HepG2 (cell line): ENCODE data around the gene BAHD1. TPM values are rescaled to one million over a fixed set of nuclear protein-coding genes. Genes with fewer than 3 reads are reported as not detected.

ENCODE experiments used
- ATF1 ChIP-seq: IDR thresholded peaks from 2 replicates; pipeline ENCODE4 v1.6.1; 2016; ENCODE audit warnings: mild to moderate bottlenecking, control low read depth
- CSRNP1 ChIP-seq: sonication (generic); formaldehyde crosslinking; IDR thresholded peaks from 2 replicates; pipeline ENCODE4 v1.8.1; 2023; ENCODE audit warnings: mild to moderate bottlenecking, missing genetic modification reagents
- EP300 ChIP-seq, 3 experiments: sonication (generic) in 1 of 3; formaldehyde crosslinking in 1 of 3; IDR thresholded peaks; 2 replicates each; pipeline versions ENCODE4 v1.5.1 to v1.6.1; 2011 to 2020; ENCODE audit warnings: low read depth in 2 of 3, low read length in 2 of 3, borderline replicate concordance in 1 of 3, improper control_type of control experiment in 1 of 3, mild to moderate bottlenecking in 1 of 3, missing genetic modification reagents in 1 of 3, moderate library complexity in 1 of 3
- ETV5 ChIP-seq: IDR thresholded peaks from 2 replicates; pipeline ENCODE4 v1.6.1; 2018; ENCODE audit warnings: missing biosample characterization, missing genetic modification reagents, inconsistent platforms, borderline replicate concordance
- FOXJ3 ChIP-seq: sonication (generic); formaldehyde crosslinking; IDR thresholded peaks from 2 replicates; pipeline ENCODE4 v1.4.0; 2020; ENCODE audit warnings: missing genetic modification reagents, mild to moderate bottlenecking, borderline replicate concordance
- HNRNPLL ChIP-seq: fragments of 200-400 bp; formaldehyde crosslinking; IDR thresholded peaks from 2 replicates; pipeline ENCODE4 v1.6.1; 2017; ENCODE audit warnings: mild to moderate bottlenecking, low read depth, low read length; ENCODE audit not compliant: poor library complexity, severe bottlenecking
- HOXA7 ChIP-seq: sonication (generic); formaldehyde crosslinking; IDR thresholded peaks from 2 replicates; pipeline ENCODE4 v1.8.1; 2022; ENCODE audit warnings: mild to moderate bottlenecking, missing genetic modification reagents, moderate library complexity
- JUND ChIP-seq: sonication (generic); formaldehyde crosslinking; IDR thresholded peaks from 2 replicates; pipeline ENCODE4 v1.8.0; 2022; ENCODE audit warnings: mild to moderate bottlenecking, missing genetic modification reagents
- NR2F6 ChIP-seq, 2 experiments: IDR thresholded peaks; 2 replicates each; pipeline ENCODE4 v1.6.1; 2016; ENCODE audit warnings: antibody characterized with exemption in 1 of 2, mild to moderate bottlenecking in 1 of 2
- PAF1 ChIP-seq: IDR thresholded peaks from 2 replicates; pipeline ENCODE4 v1.6.1; 2016; ENCODE audit warnings: missing genetic modification reagents, missing compliant biosample characterization
- PHF20 ChIP-seq: sonication (generic); formaldehyde crosslinking; IDR thresholded peaks from 2 replicates; pipeline ENCODE4 v1.5.0; 2020; ENCODE audit warnings: mild to moderate bottlenecking, missing genetic modification reagents
- RARA ChIP-seq: IDR thresholded peaks from 2 replicates; pipeline ENCODE4 v1.6.1; 2016; ENCODE audit warnings: missing genetic modification reagents, missing compliant biosample characterization
- RBM22 ChIP-seq: fragments of 200-400 bp; formaldehyde crosslinking; optimal IDR thresholded peaks from 2 replicates; pipeline ENCODE3; 2017; ENCODE audit warnings: mild to moderate bottlenecking, low read length, moderate library complexity
- SMYD3 ChIP-seq: sonication (generic); formaldehyde crosslinking; IDR thresholded peaks from 2 replicates; pipeline ENCODE4 v1.8.1; 2023; ENCODE audit warnings: mild to moderate bottlenecking, missing genetic modification reagents
- SOX5 ChIP-seq: IDR thresholded peaks from 2 replicates; pipeline ENCODE4 v1.6.1; 2016; ENCODE audit warnings: borderline replicate concordance
- STAT6 ChIP-seq: sonication (generic); formaldehyde crosslinking; IDR thresholded peaks from 2 replicates; pipeline ENCODE4 v1.4.0; 2020; ENCODE audit warnings: missing genetic modification reagents, mild to moderate bottlenecking, borderline replicate concordance
- ZNF275 ChIP-seq: sonication (generic); formaldehyde crosslinking; IDR thresholded peaks from 2 replicates; pipeline ENCODE4 v1.8.0; 2022; ENCODE audit warnings: missing genetic modification reagents, mild to moderate bottlenecking, inconsistent platforms, borderline replicate concordance
- ZNF326 ChIP-seq: sonication (generic); formaldehyde crosslinking; IDR thresholded peaks from 2 replicates; pipeline ENCODE4 v1.4.0; 2020; ENCODE audit warnings: missing genetic modification reagents, borderline replicate concordance
- ZNF354B ChIP-seq: sonication (generic); formaldehyde crosslinking; IDR thresholded peaks from 2 replicates; pipeline ENCODE4 v1.8.0; 2022; ENCODE audit warnings: mild to moderate bottlenecking, missing genetic modification reagents
- ZNF484 ChIP-seq: sonication (generic); formaldehyde crosslinking; IDR thresholded peaks from 2 replicates; pipeline ENCODE4 v1.5.1; 2020; ENCODE audit warnings: mild to moderate bottlenecking, low read depth, missing genetic modification reagents, borderline replicate concordance
- ZNF546 ChIP-seq: sonication (generic); formaldehyde crosslinking; conservative IDR thresholded peaks from 2 replicates; pipeline ENCODE4 v1.8.1; 2023; ENCODE audit warnings: mild to moderate bottlenecking, missing genetic modification reagents
- ZNF614 ChIP-seq: IDR thresholded peaks from 2 replicates; pipeline ENCODE4 v1.6.1; 2018; ENCODE audit warnings: missing biosample characterization, missing genetic modification reagents, inconsistent platforms, borderline replicate concordance
- ZNF747 ChIP-seq: sonication (generic); formaldehyde crosslinking; IDR thresholded peaks from 2 replicates; pipeline ENCODE4 v1.8.1; 2023; ENCODE audit warnings: missing genetic modification reagents, mild to moderate bottlenecking, borderline replicate concordance
- polyA plus RNA-seq, 8 experiments: library from polyadenylated mRNA; depleted of rRNA in 3 of 8; stranded (reverse) in 7 of 8; unstranded in 1 of 8; fragments of >200 nt; fragmentation: Illumina TruSeq in 4 of 8; extraction: Trizol in 4 of 8; gene quantifications; 2 replicates each; pipeline versions ENCODE4 v1.2.1 to v1.2.3, GENCODE V29; 2011 to 2016; ENCODE audit warnings: low read depth in 4 of 8, missing spikeins in 1 of 8, mixed read lengths in 1 of 8; ENCODE audit not compliant: insufficient read depth in 1 of 8
- total RNA-seq, 5 experiments: library from RNA; depleted of rRNA; stranded (reverse); fragments of >200 nt; fragmentation: Illumina TruSeq; extraction: Trizol; gene quantifications; 2 replicates each; pipeline ENCODE4 v1.2.3, GENCODE V29; 2016; ENCODE audit warnings: low read depth in 1 of 5

Gene BAHD1
- total and polyA plus RNA-seq, 2 of the 13 experiments (the other 11 are each of a cell fraction or from before 2014, with no cell fraction given), result 3.3 to 8.7 TPM

GRCh38 chr15:40412095-40412759 is 28.5 kb upstream of the BAHD1 start (continued):
- TF ChIP-seq CSRNP1 (CRISPR knock-in tag) (no peak), PHF20 (no peak), EP300 (IDR thresholded peaks at IDR 0.05; ENCODE audit: low read depth in 2 of 2, low read length in 2 of 2) (peak in 1 of 2 experiments; percentile 47; a peak in 1 of 4 replicates), EP300 (CRISPR knock-in tag; IDR thresholded peaks at IDR 0.05; ENCODE audit: borderline replicate concordance) (no peak), SMYD3 (CRISPR knock-in tag) (no peak), ETV5 (CRISPR knock-in tag) (no peak), HNRNPLL (no peak), HOXA7 (CRISPR knock-in tag) (no peak), ZNF546 (CRISPR knock-in tag) (no peak), ZNF354B (CRISPR knock-in tag) (no peak), PAF1 (CRISPR knock-in tag) (no peak), ZNF484 (CRISPR knock-in tag) (no peak), ZNF326 (CRISPR knock-in tag) (no peak), FOXJ3 (CRISPR knock-in tag) (no peak), JUND (CRISPR knock-in tag) (0 out of 2 replicates have a peak, but pooled peaks have one; percentile 62), ZNF614 (CRISPR knock-in tag) (peak; percentile 67; the same call in 1 of the 2 replicates), ATF1 (CRISPR knock-in tag) (no peak), STAT6 (CRISPR knock-in tag) (no peak), RARA (CRISPR knock-in tag) (0 out of 2 replicates have a peak, but pooled peaks have one; percentile 32), SOX5 (CRISPR knock-in tag) (peak; percentile 55; the same call in 1 of the 2 replicates), ZNF747 (CRISPR knock-in tag) (no peak), RBM22 (no peak), ZNF275 (CRISPR knock-in tag) (no peak), NR2F6 (IDR thresholded peaks at IDR 0.05) (0 out of 2 replicates have a peak, but pooled peaks have one; percentile 21), NR2F6 (CRISPR knock-in tag; IDR thresholded peaks at IDR 0.05) (peak; percentile 38; the same call in 1 of the 2 replicates)
